CD4-positive, alpha-beta T cell (primary cell): ENCODE results near the gene HIP1R. TPM values are rescaled to one million over a fixed set of nuclear protein-coding genes. Genes with fewer than 3 reads are reported as not detected.
"Not testable (repeated sequence)": the region's sequence is repeated elsewhere in the genome, so short reads cannot be mapped to it uniquely, and the experiment has no call there.

Experiments
- ATAC-seq: fragments of 200-7000 bp; cut with Tn5 transposase; one replicate; pipeline ENCODE4 v1.10.0; 2022; ENCODE audit warnings: mild to moderate bottlenecking; ENCODE audit not compliant: poor library complexity
- CTCF ChIA-PET: fragments of 350-600 bp; sonication (Branson Sonifier 250); formaldehyde crosslinking; loops from one replicate; lab custom pipeline; 2021; ENCODE audit warnings: antibody characterized with exemption, inconsistent platforms; lab: Charles Lee
- POLR2A ChIA-PET: fragments of 350-600 bp; sonication (Branson Sonifier 250); formaldehyde crosslinking; loops from one replicate; lab custom pipeline; 2021; ENCODE audit warnings: antibody characterized with exemption, inconsistent platforms; lab: Charles Lee
- DNase-seq, 14 experiments: peaks; one replicate each; pipeline ENCODE4 v3.0.0-alpha.2; 2013 to 2020; ENCODE audit warnings: mixed read lengths in 2 of 14
- H3K27ac ChIP-seq, 2 donors: one replicate each; pipeline versions ENCODE4 v1.5.1 to v1.7.0; 2013; ENCODE audit warnings: low read length in 2 of 2, low read depth in 1 of 2, mild to moderate bottlenecking in 1 of 2
- H3K27me3 ChIP-seq, 2 experiments: 1 replicate in 1 of 2; 2 replicates in 1 of 2; pipeline versions ENCODE4 v1.6.1 to v1.7.0; 2013; ENCODE audit warnings: low read length in 2 of 2, control low read depth in 1 of 2, mild to moderate bottlenecking in 1 of 2, moderate library complexity in 1 of 2; ENCODE audit not compliant: insufficient read depth in 2 of 2, control insufficient read depth in 1 of 2
- H3K36me3 ChIP-seq: one replicate; pipeline ENCODE4 v1.6.1; 2013; ENCODE audit warnings: low read length, control low read depth; ENCODE audit not compliant: insufficient read depth
- H3K4me1 ChIP-seq: one replicate; pipeline ENCODE4 v1.6.1; 2013; ENCODE audit warnings: low read length, control low read depth; ENCODE audit not compliant: insufficient read depth
- H3K4me3 ChIP-seq: one replicate; pipeline ENCODE4 v1.5.1; 2013; ENCODE audit warnings: mild to moderate bottlenecking, low read length, moderate library complexity
- H3K9me3 ChIP-seq, 2 experiments: 1 replicate in 1 of 2; 2 replicates in 1 of 2; pipeline versions ENCODE4 v1.6.1 to v1.7.0; 2013; ENCODE audit warnings: low read length in 2 of 2, mild to moderate bottlenecking in 2 of 2, control low read depth in 1 of 2, moderate library complexity in 1 of 2; ENCODE audit not compliant: control insufficient read depth in 1 of 2, insufficient read depth in 1 of 2
- H3K27ac Mint-ChIP-seq: one replicate; pipeline ENCODE4 v1.8.0; 2020; ENCODE audit warnings: mixed read lengths
- H3K27me3 Mint-ChIP-seq: one replicate; pipeline ENCODE4 v1.8.0; 2021; ENCODE audit warnings: mixed read lengths
- H3K36me3 Mint-ChIP-seq: one replicate; pipeline ENCODE4 v1.8.0; 2021; ENCODE audit warnings: low read depth, mixed read lengths
- H3K4me1 Mint-ChIP-seq: one replicate; pipeline ENCODE4 v1.8.0; 2021; ENCODE audit warnings: low read depth, mixed read lengths
- H3K4me3 Mint-ChIP-seq: one replicate; pipeline ENCODE4 v1.8.0; 2020; ENCODE audit warnings: mild to moderate bottlenecking, mixed read lengths
- H3K9me3 Mint-ChIP-seq: one replicate; pipeline ENCODE4 v1.8.0; 2020; ENCODE audit warnings: mixed read lengths
- CTCF ChIP-seq: fragments of 200-600 bp; IDR thresholded peaks from one replicate; pipeline ENCODE4 v1.8.0; 2022; ENCODE audit warnings: antibody characterized with exemption, mild to moderate bottlenecking
- intact Hi-C, 2 experiments: fragments of 100-400 bp; cut with DNase I in 1 of 2; cut with micrococcal nuclease in 1 of 2; formaldehyde crosslinking; loops; one replicate each; pipeline versions ENCODE4 v1.15.1 to v1.9.0; 2023 to 2025; cut with DNase I, micrococcal nuclease
- total RNA-seq, 174 experiments: library from RNA in 2 of 174; stranded (reverse) in 2 of 174; gene quantifications; one replicate each; pipeline ENCODE4 v1.2.3 and lab custom pipeline; 2021 to 2026

Gene HIP1R
- total RNA-seq, 2 experiments from 2014 or later: 184 to 185 TPM

- Mint-ChIP-seq H3K27me3 (no peaks in the 10 kb centered on the region), H3K27ac (peak overlapping the region; percentile 74), H3K4me3 (peak overlapping the region; percentile 36), H3K36me3 (peaks cover 20% of the 10 kb centered on the region), H3K4me1 (peaks cover 96% of the 10 kb centered on the region), H3K9me3 (no peaks in the 10 kb centered on the region)
- Histone ChIP-seq H3K27me3 (no peaks in the 10 kb centered on the region), H3K9me3 (no peaks in the 10 kb centered on the region), H3K4me1 (peaks cover 88% of the 10 kb centered on the region), H3K36me3 (peaks cover under 1% of the 10 kb centered on the region), H3K27ac (no peak overlapping the region), H3K4me3 (no peak overlapping the region)
- ChIA-PET POLR2A (interaction anchor here (1.4 kb wide), 1 partner anchor 12 kb away, joined by 5 read pairs; no protein-coding TSS in a partner anchor), CTCF (no interaction called here)
- intact Hi-C loops: loop anchor here in 1 of 2 experiments (2.0 kb wide), 1 partner anchor 15 kb away; no protein-coding TSS in a partner anchor
- no peak for DNase-seq
- TF ChIP-seq CTCF: no peak
- ATAC-seq: no peak
Observed at GRCh38 chr12:122875590-122876220, 40.4 kb downstream of the HIP1R start.

GRCh38 chr12:122876281-122876680, 41.0 kb downstream of the HIP1R start:
- H3K4me3 Mint-ChIP-seq, CTCF ChIA-PET, H3K9me3 Mint-ChIP-seq, H3K27ac ChIP-seq, H3K27me3 Mint-ChIP-seq, H3K4me3 ChIP-seq, H3K36me3 ChIP-seq, H3K9me3 ChIP-seq, H3K27me3 ChIP-seq, intact Hi-C loops, ATAC-seq: not testable (repeated sequence)
- POLR2A ChIA-PET: interaction anchor here (1.2 kb wide), 1 partner anchor 19 kb away, joined by 4 read pairs; the partner anchor contains the start of gene VPS37B
- H3K4me1 ChIP-seq: peaks cover 85% of the 10 kb centered on the region
- Mint-ChIP-seq H3K27ac (peak overlapping the region; percentile 74), H3K4me1 (peaks cover 96% of the 10 kb centered on the region), H3K36me3 (peaks cover 22% of the 10 kb centered on the region)
- peak in 1 of 14 experiments; percentile 23 for DNase-seq

- CTCF ChIA-PET: no interaction called here
- Mint-ChIP-seq H3K4me3 (no peak overlapping the region), H3K36me3 (peaks cover 20% of the 10 kb centered on the region), H3K4me1 (peaks cover 96% of the 10 kb centered on the region), H3K27me3 (no peaks in the 10 kb centered on the region), H3K9me3 (no peaks in the 10 kb centered on the region), H3K27ac (peak overlapping the region; percentile 74)
- Histone ChIP-seq H3K27me3 (no peaks in the 10 kb centered on the region), H3K4me3 (no peak overlapping the region), H3K36me3 (no peaks in the 10 kb centered on the region), H3K27ac (no peak overlapping the region), H3K9me3 (no peaks in the 10 kb centered on the region), H3K4me1 (peaks cover 84% of the 10 kb centered on the region)
- intact Hi-C loops: no loop called here
- DNase-seq (peak in 1 of 14 experiments; percentile 17), ATAC-seq (no peak)
- no peak for TF ChIP-seq CTCF
- POLR2A ChIA-PET: interaction anchor here (1.2 kb wide), 1 partner anchor 19 kb away, joined by 4 read pairs; the partner anchor contains the start of gene VPS37B
Observed at GRCh38 chr12:122876731-122877130, 41.5 kb downstream of the HIP1R start.
